Mammary epithelial cell (primary cell): ENCODE measurements around the gene ECM2.

Experiments
- CTCF ChIP-seq, 2 donors: IDR thresholded peaks in 1 of 2; conservative IDR thresholded peaks in 1 of 2; 2 replicates each; pipeline ENCODE4 v1.5.1; 2011 to 2012; ENCODE audit warnings: inconsistent platforms in 2 of 2, low read length in 2 of 2, mild to moderate bottlenecking in 2 of 2, control low read depth in 1 of 2, low read depth in 1 of 2; ENCODE audit not compliant: insufficient read depth in 1 of 2; ENCODE audit errors: extremely low read depth in 1 of 2
- EZH2 ChIP-seq: IDR thresholded peaks from 2 replicates; pipeline ENCODE4 v1.6.1; 2012; ENCODE audit warnings: low read length, inconsistent platforms, borderline replicate concordance

GRCh38 chr9:92480291-92480771, 55.5 kb downstream of the ECM2 start:
- TF ChIP-seq CTCF (conservative IDR thresholded peaks at IDR 0.05 in 1 of 2, IDR thresholded peaks at IDR 0.05 in 1 of 2; ENCODE audit: extremely low read depth in 1 of 2, insufficient read depth in 1 of 2, low read depth in 1 of 2, low read length in 2 of 2) = no peak
- no peak for TF ChIP-seq EZH2
